Tibial nerve (tissue), 4 donors: ENCODE data around the gene BRSK1. TPM values are rescaled to one million over a fixed set of nuclear protein-coding genes. Genes with fewer than 3 reads are reported as not detected.

Source experiments
- DNase-seq, 2 donors: peaks; one replicate each; pipeline ENCODE4 v3.0.0-alpha.2; 2019; ENCODE audit warnings: low spot score in 2 of 2
- H3K27ac ChIP-seq, 4 donors: fragments of 200-600 bp; sonication (generic) in 3 of 4; one replicate each; pipeline ENCODE4 v1.5.1; 2017 to 2019; ENCODE audit warnings: mild to moderate bottlenecking in 1 of 4
- H3K27me3 ChIP-seq, 2 donors: fragments of 200-600 bp; sonication (generic) in 1 of 2; one replicate each; pipeline versions ENCODE4 v1.5.1 to v1.6.0; 2017 to 2019
- H3K36me3 ChIP-seq, 3 donors: fragments of 200-600 bp; sonication (generic); one replicate each; pipeline ENCODE4 v1.5.1; 2018 to 2019
- H3K4me1 ChIP-seq, 4 donors: fragments of 200-600 bp; sonication (generic) in 3 of 4; one replicate each; pipeline ENCODE4 v1.5.1; 2017 to 2019
- H3K4me3 ChIP-seq, 4 donors: fragments of 200-600 bp; sonication (generic) in 3 of 4; one replicate each; pipeline ENCODE4 v1.5.1; 2017 to 2019; ENCODE audit warnings: mild to moderate bottlenecking in 1 of 4, moderate library complexity in 1 of 4
- H3K9me3 ChIP-seq, 4 donors: fragments of 200-600 bp; sonication (generic) in 3 of 4; one replicate each; pipeline ENCODE4 v1.5.1; 2017 to 2019
- EP300 ChIP-seq, 2 donors: sonication (generic); formaldehyde crosslinking; IDR thresholded peaks; one replicate each; pipeline ENCODE4 v1.6.1; 2017; ENCODE audit warnings: antibody characterized with exemption in 2 of 2, mild to moderate bottlenecking in 1 of 2
- POLR2A ChIP-seq, 2 donors: fragments of 450-650 bp; IDR thresholded peaks; one replicate each; pipeline ENCODE4 v1.6.1; 2017; ENCODE audit warnings: antibody characterized with exemption in 2 of 2, mild to moderate bottlenecking in 2 of 2, moderate library complexity in 2 of 2
- WGBS, 2 donors: methylation state at CpG; one replicate each; pipeline ENCODE4 v1.1.5; 2018; 5-methylcytosine and 5-hydroxymethylcytosine counted together
- small RNA-seq: library from RNA; depleted of rRNA; stranded (forward); fragments of <200 nt; gene quantifications from one replicate; pipeline ENCODE3, GENCODE V24; 2016
- total RNA-seq, 4 donors: library from RNA; depleted of rRNA; stranded (reverse); fragments of >200 nt; gene quantifications; one replicate each; pipeline ENCODE4 v1.1.0, GENCODE V29; 2016
- TF ChIP-seq, protein P1 (sequence below), 5 experiments: fragments of 200-600 bp in 3 of 5; fragments of 450-650 bp in 2 of 5; sonication (generic) in 3 of 5; IDR thresholded peaks; one replicate each; pipeline ENCODE4 v1.5.1; 2016 to 2019; ENCODE audit warnings: antibody characterized with exemption in 5 of 5, mild to moderate bottlenecking in 3 of 5, moderate library complexity in 2 of 5

Gene BRSK1
- total RNA-seq, 4 donors from 2014 or later: 4.6 to 6.9 (median 5.9) TPM

DNA sequence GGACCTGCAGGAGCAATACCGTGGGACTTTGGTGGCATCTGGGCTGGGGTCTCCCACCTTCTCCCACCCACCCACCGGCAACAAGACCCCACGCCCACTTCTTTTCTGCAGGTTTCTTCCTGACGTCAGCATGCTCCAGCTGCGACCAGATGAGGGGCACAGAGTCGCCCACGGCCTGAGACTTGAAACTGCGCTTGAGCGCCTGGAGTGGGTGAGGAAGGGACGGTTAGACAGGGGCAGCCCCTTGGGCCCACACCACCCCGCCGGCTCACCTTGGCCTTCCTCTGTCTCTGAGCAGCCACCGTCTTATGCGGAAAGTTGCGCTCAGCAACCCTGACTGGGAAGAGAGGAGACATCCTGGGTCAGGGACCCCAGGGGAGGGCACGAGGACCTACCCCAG, 77.1 kb downstream of the BRSK1 start:
- WGBS, 2 donors: 88 to 95% methylated on average over 5 to 16 of the region's 16 CpGs
- H3K27ac ChIP-seq: no peak overlapping the region
- H3K9me3 ChIP-seq: no peaks in the 10 kb centered on the region
- H3K36me3 ChIP-seq: no peaks in the 10 kb centered on the region
- no peaks in the 10 kb centered on the region for H3K4me1 ChIP-seq
- TF ChIP-seq POLR2A (IDR thresholded peaks at IDR 0.05): no peak
- no peak for TF ChIP-seq EP300 (IDR thresholded peaks at IDR 0.05)
- TF ChIP-seq, protein P1, sequence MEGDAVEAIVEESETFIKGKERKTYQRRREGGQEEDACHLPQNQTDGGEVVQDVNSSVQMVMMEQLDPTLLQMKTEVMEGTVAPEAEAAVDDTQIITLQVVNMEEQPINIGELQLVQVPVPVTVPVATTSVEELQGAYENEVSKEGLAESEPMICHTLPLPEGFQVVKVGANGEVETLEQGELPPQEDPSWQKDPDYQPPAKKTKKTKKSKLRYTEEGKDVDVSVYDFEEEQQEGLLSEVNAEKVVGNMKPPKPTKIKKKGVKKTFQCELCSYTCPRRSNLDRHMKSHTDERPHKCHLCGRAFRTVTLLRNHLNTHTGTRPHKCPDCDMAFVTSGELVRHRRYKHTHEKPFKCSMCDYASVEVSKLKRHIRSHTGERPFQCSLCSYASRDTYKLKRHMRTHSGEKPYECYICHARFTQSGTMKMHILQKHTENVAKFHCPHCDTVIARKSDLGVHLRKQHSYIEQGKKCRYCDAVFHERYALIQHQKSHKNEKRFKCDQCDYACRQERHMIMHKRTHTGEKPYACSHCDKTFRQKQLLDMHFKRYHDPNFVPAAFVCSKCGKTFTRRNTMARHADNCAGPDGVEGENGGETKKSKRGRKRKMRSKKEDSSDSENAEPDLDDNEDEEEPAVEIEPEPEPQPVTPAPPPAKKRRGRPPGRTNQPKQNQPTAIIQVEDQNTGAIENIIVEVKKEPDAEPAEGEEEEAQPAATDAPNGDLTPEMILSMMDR (IDR thresholded peaks at IDR 0.05): no peak
- no peak overlapping the region for H3K4me3 ChIP-seq
- DNase-seq: no peak
- peaks cover 0 to 24% of the 10 kb centered on the region in 2 donors for H3K27me3 ChIP-seq

Small RNA genes within 50 kb of the gene (small RNA-seq; reads per million reads assigned to genes)
- 0.38 reads per million for gene MIR6802
- gene MIR6803: 0.38 reads per million

Other genes with a start within 250 kb of the BRSK1 start
- 1 to 10 TPM in 1 of 4 donors, not detected in 3; 1.5 TPM for gene GP6, start 245.7 kb upstream of the BRSK1 start, total RNA-seq
- 10 to 100 TPM in 2 of 4 donors, 1 to 10 TPM in 2; 6.3 to 25.7 (median 12.7) TPM for gene RDH13, start 220.8 kb upstream of the BRSK1 start, total RNA-seq
- 1 to 10 TPM in 1 of 4 donors, under 1 TPM in 1, not detected in 2; 0.44 to 1.2 TPM for gene EPS8L1, start 208.1 kb upstream of the BRSK1 start, total RNA-seq
- gene PPP1R12C, start 166.4 kb upstream of the BRSK1 start, total RNA-seq: 100 to 1,000 TPM; 113 to 270 (median 180) TPM
- gene TNNT1, start 134.8 kb upstream of the BRSK1 start, total RNA-seq: 1 to 10 TPM in 1 of 4 donors, under 1 TPM in 1, not detected in 2; 0.90 to 1.5 TPM
- not detected for gene TNNI3, start 126.3 kb upstream of the BRSK1 start, total RNA-seq
- gene DNAAF3, start 117.4 kb upstream of the BRSK1 start, total RNA-seq: 1 to 10 TPM in 2 of 4 donors, not detected in 2; 1.2 to 2.7 TPM
- gene SYT5, start 103.7 kb upstream of the BRSK1 start, total RNA-seq: not detected
- 1 to 10 TPM; 1.2 to 3.9 (median 2.1) TPM for gene PTPRH, start 74.5 kb upstream of the BRSK1 start, total RNA-seq
- gene TMEM86B, start 55.2 kb upstream of the BRSK1 start, total RNA-seq: 1 to 10 TPM in 3 of 4 donors, under 1 TPM in 1; 0.44 to 8.6 (median 3.0) TPM
- gene PPP6R1, start 25.0 kb upstream of the BRSK1 start, total RNA-seq: 10 to 100 TPM; 35.4 to 56.7 (median 40.7) TPM
- gene HSPBP1, start 3.9 kb upstream of the BRSK1 start, total RNA-seq: 10 to 100 TPM; 33.7 to 49.6 (median 40.5) TPM
- 10 to 100 TPM in 1 of 4 donors, 1 to 10 TPM in 3; 5.5 to 17.1 (median 7.7) TPM for gene TMEM150B, start 41.3 kb downstream of the BRSK1 start, total RNA-seq
- gene KMT5C, start 55.9 kb downstream of the BRSK1 start, total RNA-seq: 10 to 100 TPM; 30.6 to 50.0 (median 41.2) TPM
- not detected for gene COX6B2, start 70.7 kb downstream of the BRSK1 start, total RNA-seq
- not detected for gene GARIN5B, start 79.3 kb downstream of the BRSK1 start, total RNA-seq
- gene IL11, start 86.5 kb downstream of the BRSK1 start, total RNA-seq: under 1 TPM in 1 of 4 donors, not detected in 3; 0.21 TPM
- gene TMEM190, start 92.8 kb downstream of the BRSK1 start, total RNA-seq: 1 to 10 TPM in 1 of 4 donors, not detected in 3; 2.7 TPM
- gene TMEM238, start 100.3 kb downstream of the BRSK1 start, total RNA-seq: 1 to 10 TPM in 2 of 4 donors, under 1 TPM in 2; 0.63 to 7.5 (median 2.6) TPM
- 100 to 1,000 TPM; 266 to 574 (median 354) TPM for gene RPL28, start 101.9 kb downstream of the BRSK1 start, total RNA-seq
- 10 to 100 TPM in 2 of 4 donors, 1 to 10 TPM in 2; 8.0 to 16.2 (median 9.9) TPM for gene UBE2S, start 123.8 kb downstream of the BRSK1 start, total RNA-seq
- 1 to 10 TPM in 3 of 4 donors, under 1 TPM in 1; 0.42 to 4.1 (median 2.0) TPM for gene SHISA7, start 159.3 kb downstream of the BRSK1 start, total RNA-seq
- 10 to 100 TPM; 38.0 to 80.4 (median 65.9) TPM for gene ISOC2, start 177.6 kb downstream of the BRSK1 start, total RNA-seq
- gene C19orf85, start 180.8 kb downstream of the BRSK1 start, total RNA-seq: not detected
- 10 to 100 TPM in 1 of 4 donors, 1 to 10 TPM in 3; 3.5 to 16.8 (median 4.0) TPM for gene ZNF628, start 192.6 kb downstream of the BRSK1 start, total RNA-seq
- gene NAT14, start 201.2 kb downstream of the BRSK1 start, total RNA-seq: 1 to 10 TPM; 3.1 to 8.0 (median 4.3) TPM
- 10 to 100 TPM in 1 of 4 donors, 1 to 10 TPM in 3; 3.9 to 14.5 (median 7.2) TPM for gene SSC5D, start 204.4 kb downstream of the BRSK1 start, total RNA-seq